ENCODE measurements around the gene A3GALT2. TPM values are rescaled to one million over a fixed set of nuclear protein-coding genes. Genes with fewer than 3 reads are reported as not detected.

The A3GALT2 gene
- total RNA-seq, 1 experiment from 2014 or later, result not detected

- H4K20me1 ChIP-seq (ENCODE audit: insufficient read depth, low read depth, low read length), result peaks cover 17% of the 10 kb centered on the region; the same call in 1 of the 2 replicates
- H3K27me3 ChIP-seq (ENCODE audit: low read length), result no peaks in the 10 kb centered on the region
- no peak overlapping the region for H3K9ac ChIP-seq (ENCODE audit: low read length)
- H3K4me3 ChIP-seq (ENCODE audit: low read length), result no peak overlapping the region
- no peaks in the 10 kb centered on the region for H3K9me2 ChIP-seq (replicated peaks; ENCODE audit: insufficient read depth, low read length)
- DNase-seq, result no peak
- H3K36me3 ChIP-seq (ENCODE audit: insufficient read depth, low read length), result peaks cover 38% of the 10 kb centered on the region
- no peak overlapping the region for H3K27ac ChIP-seq (ENCODE audit: low read length)
- no peak overlapping the region for H3K4me2 ChIP-seq (ENCODE audit: low read depth, low read length, poor library complexity, severe bottlenecking)
- peaks cover 4% of the 10 kb centered on the region; the same call in 1 of the 2 replicates for H3K79me2 ChIP-seq (ENCODE audit: low read length)
- no peaks in the 10 kb centered on the region for H3K4me1 ChIP-seq (ENCODE audit: low read length)
- H2AFZ ChIP-seq (ENCODE audit: low read length), result no peak overlapping the region
- no peaks in the 10 kb centered on the region for H3K9me3 ChIP-seq (ENCODE audit: low read length)
Measured at GRCh38 chr1:33327587-33328325, 6.9 kb upstream of the A3GALT2 start.

GRCh38 chr1:33326785-33327184 lies 5.9 kb upstream of the A3GALT2 start:
- no peak overlapping the region for H3K4me2 ChIP-seq (ENCODE audit: low read depth, low read length, poor library complexity, severe bottlenecking)

GRCh38 chr1:33324677-33325575 lies 4.0 kb upstream of the A3GALT2 start:
- Histone ChIP-seq H3K79me2 (ENCODE audit: low read length) (no peaks in the 10 kb centered on the region), H3K4me1 (ENCODE audit: low read length) (no peaks in the 10 kb centered on the region), H3K27me3 (ENCODE audit: low read length) (no peaks in the 10 kb centered on the region), H3K9me2 (replicated peaks; ENCODE audit: insufficient read depth, low read length) (no peaks in the 10 kb centered on the region), H3K36me3 (ENCODE audit: insufficient read depth, low read length) (peaks cover 38% of the 10 kb centered on the region), H3K9ac (ENCODE audit: low read length) (no peak overlapping the region), H3K4me3 (ENCODE audit: low read length) (no peak overlapping the region), H3K4me2 (ENCODE audit: low read depth, low read length, poor library complexity, severe bottlenecking) (no peak overlapping the region), H4K20me1 (ENCODE audit: insufficient read depth, low read depth, low read length) (peaks cover 12% of the 10 kb centered on the region; the same call in 1 of the 2 replicates), H3K9me3 (ENCODE audit: low read length) (no peaks in the 10 kb centered on the region), H3K27ac (ENCODE audit: low read length) (no peak overlapping the region), H2AFZ (ENCODE audit: low read length) (no peak overlapping the region)
- no peak for DNase-seq

More at GRCh38 chr1:33326785-33327184, 5.9 kb upstream of the A3GALT2 start:
- Histone ChIP-seq H2AFZ (ENCODE audit: low read length) (no peak overlapping the region), H3K9ac (ENCODE audit: low read length) (no peak overlapping the region), H3K27ac (ENCODE audit: low read length) (no peak overlapping the region), H3K27me3 (ENCODE audit: low read length) (no peaks in the 10 kb centered on the region), H4K20me1 (ENCODE audit: insufficient read depth, low read depth, low read length) (peaks cover 14% of the 10 kb centered on the region; the same call in 1 of the 2 replicates), H3K4me1 (ENCODE audit: low read length) (no peaks in the 10 kb centered on the region), H3K9me2 (replicated peaks; ENCODE audit: insufficient read depth, low read length) (no peaks in the 10 kb centered on the region), H3K79me2 (ENCODE audit: low read length) (no peaks in the 10 kb centered on the region; the same call in 1 of the 2 replicates), H3K9me3 (ENCODE audit: low read length) (no peaks in the 10 kb centered on the region), H3K4me3 (ENCODE audit: low read length) (no peak overlapping the region), H3K36me3 (ENCODE audit: insufficient read depth, low read length) (peaks cover 38% of the 10 kb centered on the region)
- DNase-seq, result no peak

- Histone ChIP-seq H3K4me2 (ENCODE audit: low read depth, low read length, poor library complexity, severe bottlenecking) (no peak overlapping the region), H3K9me3 (ENCODE audit: low read length) (no peaks in the 10 kb centered on the region), H3K9me2 (replicated peaks; ENCODE audit: insufficient read depth, low read length) (no peaks in the 10 kb centered on the region), H3K79me2 (ENCODE audit: low read length) (no peaks in the 10 kb centered on the region), H3K9ac (ENCODE audit: low read length) (no peak overlapping the region), H3K27me3 (ENCODE audit: low read length) (no peaks in the 10 kb centered on the region), H3K4me1 (ENCODE audit: low read length) (no peaks in the 10 kb centered on the region), H3K27ac (ENCODE audit: low read length) (no peak overlapping the region), H3K4me3 (ENCODE audit: low read length) (no peak overlapping the region), H3K36me3 (ENCODE audit: insufficient read depth, low read length) (peaks cover 29% of the 10 kb centered on the region), H4K20me1 (ENCODE audit: insufficient read depth, low read depth, low read length) (peaks cover 9% of the 10 kb centered on the region; the same call in 1 of the 2 replicates), H2AFZ (ENCODE audit: low read length) (no peak overlapping the region)
- no peak for DNase-seq
Measured at GRCh38 chr1:33323663-33324477, 3.0 kb upstream of the A3GALT2 start.

GRCh38 chr1:33322870-33323585 lies 2.1 kb upstream of the A3GALT2 start:
- Histone ChIP-seq H3K4me3 (ENCODE audit: low read length) (no peak overlapping the region), H3K4me1 (ENCODE audit: low read length) (no peaks in the 10 kb centered on the region), H4K20me1 (ENCODE audit: insufficient read depth, low read depth, low read length) (peaks cover 8% of the 10 kb centered on the region; the same call in 1 of the 2 replicates), H2AFZ (ENCODE audit: low read length) (no peak overlapping the region), H3K27me3 (ENCODE audit: low read length) (no peaks in the 10 kb centered on the region), H3K27ac (ENCODE audit: low read length) (no peak overlapping the region), H3K9ac (ENCODE audit: low read length) (no peak overlapping the region), H3K36me3 (ENCODE audit: insufficient read depth, low read length) (peaks cover 27% of the 10 kb centered on the region; the same call in 1 of the 2 replicates), H3K9me3 (ENCODE audit: low read length) (no peaks in the 10 kb centered on the region), H3K9me2 (replicated peaks; ENCODE audit: insufficient read depth, low read length) (no peaks in the 10 kb centered on the region), H3K4me2 (ENCODE audit: low read depth, low read length, poor library complexity, severe bottlenecking) (no peak overlapping the region), H3K79me2 (ENCODE audit: low read length) (no peaks in the 10 kb centered on the region)
- no peak for DNase-seq

- Histone ChIP-seq H3K9me3 (ENCODE audit: low read length) (no peaks in the 10 kb centered on the region), H3K27ac (ENCODE audit: low read length) (no peak overlapping the region), H4K20me1 (ENCODE audit: insufficient read depth, low read depth, low read length) (peaks cover 8% of the 10 kb centered on the region; the same call in 1 of the 2 replicates), H3K79me2 (ENCODE audit: low read length) (no peaks in the 10 kb centered on the region), H3K36me3 (ENCODE audit: insufficient read depth, low read length) (peaks cover 22% of the 10 kb centered on the region; the same call in 1 of the 2 replicates), H3K27me3 (ENCODE audit: low read length) (no peaks in the 10 kb centered on the region), H3K4me1 (ENCODE audit: low read length) (no peaks in the 10 kb centered on the region), H3K4me2 (ENCODE audit: low read depth, low read length, poor library complexity, severe bottlenecking) (no peak overlapping the region), H3K9ac (ENCODE audit: low read length) (no peak overlapping the region), H3K9me2 (replicated peaks; ENCODE audit: insufficient read depth, low read length) (no peaks in the 10 kb centered on the region), H2AFZ (ENCODE audit: low read length) (no peak overlapping the region), H3K4me3 (ENCODE audit: low read length) (no peak overlapping the region)
- DNase-seq, result no peak
Measured at GRCh38 chr1:33322109-33322508, 1.2 kb upstream of the A3GALT2 start.

GRCh38 chr1:33321178-33321577 lies 280 bp upstream of the A3GALT2 start:
- Histone ChIP-seq H3K27me3 (ENCODE audit: low read length) (no peaks in the 10 kb centered on the region), H3K79me2 (ENCODE audit: low read length) (no peaks in the 10 kb centered on the region), H3K9ac (ENCODE audit: low read length) (no peak overlapping the region), H3K9me3 (ENCODE audit: low read length) (no peaks in the 10 kb centered on the region), H3K4me2 (ENCODE audit: low read depth, low read length, poor library complexity, severe bottlenecking) (no peak overlapping the region), H3K4me1 (ENCODE audit: low read length) (no peaks in the 10 kb centered on the region), H3K9me2 (replicated peaks; ENCODE audit: insufficient read depth, low read length) (no peaks in the 10 kb centered on the region), H3K27ac (ENCODE audit: low read length) (no peak overlapping the region), H3K4me3 (ENCODE audit: low read length) (no peak overlapping the region), H4K20me1 (ENCODE audit: insufficient read depth, low read depth, low read length) (peaks cover 8% of the 10 kb centered on the region; the same call in 1 of the 2 replicates), H3K36me3 (ENCODE audit: insufficient read depth, low read length) (peaks cover 15% of the 10 kb centered on the region; the same call in 1 of the 2 replicates), H2AFZ (ENCODE audit: low read length) (no peak overlapping the region)
- DNase-seq, result no peak

All from Karpas-422 (cell line).